Chondrocyte (in vitro differentiated cells): ENCODE measurements around the gene CYFIP1. TPM values are rescaled to one million over a fixed set of nuclear protein-coding genes. Genes with fewer than 3 reads are reported as not detected.

Source experiments
- DNase-seq: peaks from one replicate; pipeline ENCODE4 v3.0.0; 2021; ENCODE audit warnings: mixed read lengths, low spot score
- H3K27ac Mint-ChIP-seq: one replicate; pipeline ENCODE4 v1.8.0; 2021; ENCODE audit warnings: mild to moderate bottlenecking, moderate library complexity, mixed read lengths; ENCODE audit not compliant: unreplicated experiment
- H3K27me3 Mint-ChIP-seq: 2 replicates; pipeline ENCODE4 v1.8.0; 2021; ENCODE audit warnings: low read depth, mixed read lengths
- H3K36me3 Mint-ChIP-seq: 2 replicates; pipeline ENCODE4 v1.8.0; 2021; ENCODE audit warnings: low read depth, mixed read lengths
- H3K4me1 Mint-ChIP-seq: 2 replicates; pipeline ENCODE4 v1.8.0; 2021; ENCODE audit warnings: low read depth, mild to moderate bottlenecking, mixed read lengths
- H3K4me3 Mint-ChIP-seq: one replicate; pipeline ENCODE4 v1.8.0; 2021; ENCODE audit warnings: mild to moderate bottlenecking, moderate library complexity, mixed read lengths; ENCODE audit not compliant: unreplicated experiment
- H3K9me3 Mint-ChIP-seq: 2 replicates; pipeline ENCODE4 v1.8.0; 2021; ENCODE audit warnings: low read depth, mixed read lengths
- total RNA-seq: library from RNA; stranded (reverse); gene quantifications from 3 replicates; pipeline ENCODE4 v1.2.1, GENCODE V29; 2021
- TF ChIP-seq, protein P1 (sequence below): fragments of 200-600 bp; sonication (generic); IDR thresholded peaks from 2 replicates; pipeline ENCODE4 v1.5.0; 2021; ENCODE audit warnings: antibody characterized with exemption, mild to moderate bottlenecking, moderate library complexity

Gene CYFIP1
- total RNA-seq, 1 donor from 2014 or later = 98.5 TPM

DNA sequence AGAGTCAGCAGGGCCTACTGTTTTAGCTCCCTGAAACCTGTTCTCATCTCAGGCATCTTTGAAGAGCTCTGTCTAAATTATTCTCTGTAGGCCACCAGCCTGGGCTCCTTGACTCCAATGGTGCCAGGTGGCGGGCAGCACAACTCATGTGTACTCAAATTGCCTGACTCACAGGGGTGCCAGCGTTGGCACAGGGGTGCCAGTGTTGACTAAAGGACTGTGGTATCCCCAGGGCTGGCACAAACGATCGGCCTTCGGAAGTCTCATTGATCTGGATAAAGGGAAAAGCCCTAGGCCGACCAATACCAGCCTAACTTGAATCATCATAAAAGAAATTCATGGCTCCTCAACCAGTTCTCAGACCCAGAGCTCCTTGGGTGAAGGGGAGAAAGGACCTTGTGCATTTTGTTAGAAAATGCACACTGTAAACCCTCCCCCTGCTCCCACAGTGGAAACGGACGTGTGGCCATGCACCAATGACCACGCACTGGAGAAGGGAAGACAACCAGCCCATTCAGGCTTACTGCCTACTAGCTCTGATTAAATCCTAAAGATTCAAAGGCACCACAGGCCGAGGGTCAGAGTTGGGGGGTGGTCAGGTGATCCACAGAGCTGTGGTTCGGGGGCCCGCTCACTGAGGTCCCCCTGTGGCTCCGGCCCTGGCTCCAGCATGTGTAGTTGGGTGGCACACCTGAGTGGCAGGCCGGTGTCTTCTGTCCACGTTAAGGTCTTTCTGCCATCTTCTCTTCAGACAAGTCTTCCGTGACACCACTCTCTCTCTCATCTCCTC lies 72.8 kb downstream of the CYFIP1 start:
- TF ChIP-seq, protein P1, sequence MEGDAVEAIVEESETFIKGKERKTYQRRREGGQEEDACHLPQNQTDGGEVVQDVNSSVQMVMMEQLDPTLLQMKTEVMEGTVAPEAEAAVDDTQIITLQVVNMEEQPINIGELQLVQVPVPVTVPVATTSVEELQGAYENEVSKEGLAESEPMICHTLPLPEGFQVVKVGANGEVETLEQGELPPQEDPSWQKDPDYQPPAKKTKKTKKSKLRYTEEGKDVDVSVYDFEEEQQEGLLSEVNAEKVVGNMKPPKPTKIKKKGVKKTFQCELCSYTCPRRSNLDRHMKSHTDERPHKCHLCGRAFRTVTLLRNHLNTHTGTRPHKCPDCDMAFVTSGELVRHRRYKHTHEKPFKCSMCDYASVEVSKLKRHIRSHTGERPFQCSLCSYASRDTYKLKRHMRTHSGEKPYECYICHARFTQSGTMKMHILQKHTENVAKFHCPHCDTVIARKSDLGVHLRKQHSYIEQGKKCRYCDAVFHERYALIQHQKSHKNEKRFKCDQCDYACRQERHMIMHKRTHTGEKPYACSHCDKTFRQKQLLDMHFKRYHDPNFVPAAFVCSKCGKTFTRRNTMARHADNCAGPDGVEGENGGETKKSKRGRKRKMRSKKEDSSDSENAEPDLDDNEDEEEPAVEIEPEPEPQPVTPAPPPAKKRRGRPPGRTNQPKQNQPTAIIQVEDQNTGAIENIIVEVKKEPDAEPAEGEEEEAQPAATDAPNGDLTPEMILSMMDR = no peak
- no peak overlapping the region for H3K4me3 Mint-ChIP-seq
- H3K36me3 Mint-ChIP-seq = peaks cover 42% of the 10 kb centered on the region
- H3K27ac Mint-ChIP-seq = no peak overlapping the region
- H3K9me3 Mint-ChIP-seq = no peaks in the 10 kb centered on the region
- no peaks in the 10 kb centered on the region for H3K4me1 Mint-ChIP-seq
- peak; percentile 68 for DNase-seq
- H3K27me3 Mint-ChIP-seq = no peaks in the 10 kb centered on the region

DNA sequence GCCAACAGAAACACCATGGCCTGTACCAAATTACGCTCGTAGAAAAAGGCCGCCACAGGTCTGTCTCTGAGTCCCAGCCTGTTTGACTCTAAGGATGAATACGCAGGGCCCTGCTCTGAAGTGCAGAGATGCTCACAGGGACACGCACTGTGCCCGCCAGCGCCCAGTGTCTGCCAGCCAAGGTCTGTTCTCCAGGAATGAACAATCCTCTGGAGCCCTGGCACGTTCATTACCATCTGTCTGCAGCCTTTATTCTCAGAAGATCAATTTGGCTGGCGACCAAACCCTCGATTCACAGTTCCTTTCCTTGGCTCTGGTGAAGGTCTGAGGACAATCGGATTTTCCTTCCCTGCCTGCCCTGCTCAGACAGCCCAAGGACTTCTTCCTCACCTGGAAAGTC lies 75.4 kb downstream of the CYFIP1 start:
- Mint-ChIP-seq H3K36me3 (peaks cover 31% of the 10 kb centered on the region), H3K4me3 (no peak overlapping the region)
- peak; percentile 46 for DNase-seq

DNA sequence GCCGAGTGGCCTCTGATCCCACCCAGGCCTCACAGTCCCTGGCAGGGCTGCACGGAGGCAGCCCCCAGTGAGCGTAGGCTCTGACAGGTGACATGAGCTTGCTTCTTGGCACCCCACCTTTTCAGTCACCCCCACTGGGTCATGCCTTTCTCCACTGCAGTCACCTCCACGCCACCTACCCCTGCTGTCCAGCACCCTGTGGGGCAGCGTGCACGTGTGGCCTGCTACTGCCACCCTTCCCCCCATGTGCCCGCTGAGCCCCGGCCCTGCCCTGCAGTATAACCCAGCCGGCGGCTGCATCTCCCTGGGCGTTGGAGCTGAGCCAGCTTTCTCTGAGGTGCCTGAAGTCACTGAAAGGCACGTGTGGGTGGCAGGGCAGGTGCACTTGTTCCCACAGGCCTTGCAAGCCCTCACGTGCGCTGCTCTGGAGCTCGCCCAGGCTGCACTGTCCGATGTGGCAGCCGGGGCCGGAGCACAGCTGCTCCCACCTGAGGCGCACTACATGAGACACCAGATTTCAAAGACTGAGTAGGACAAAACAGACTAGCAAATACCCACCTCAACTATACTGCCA lies 76.1 kb downstream of the CYFIP1 start:
- no peaks in the 10 kb centered on the region for H3K9me3 Mint-ChIP-seq
- DNase-seq = peak; percentile 77
- TF ChIP-seq, protein P1 = no peak

More for the DNA sequence above, 75.4 kb downstream of the CYFIP1 start:
- no peaks in the 10 kb centered on the region for H3K4me1 Mint-ChIP-seq
- H3K27ac Mint-ChIP-seq = no peak overlapping the region
- TF ChIP-seq, protein P1 = no peak
- no peaks in the 10 kb centered on the region for H3K9me3 Mint-ChIP-seq
- no peaks in the 10 kb centered on the region for H3K27me3 Mint-ChIP-seq

DNA sequence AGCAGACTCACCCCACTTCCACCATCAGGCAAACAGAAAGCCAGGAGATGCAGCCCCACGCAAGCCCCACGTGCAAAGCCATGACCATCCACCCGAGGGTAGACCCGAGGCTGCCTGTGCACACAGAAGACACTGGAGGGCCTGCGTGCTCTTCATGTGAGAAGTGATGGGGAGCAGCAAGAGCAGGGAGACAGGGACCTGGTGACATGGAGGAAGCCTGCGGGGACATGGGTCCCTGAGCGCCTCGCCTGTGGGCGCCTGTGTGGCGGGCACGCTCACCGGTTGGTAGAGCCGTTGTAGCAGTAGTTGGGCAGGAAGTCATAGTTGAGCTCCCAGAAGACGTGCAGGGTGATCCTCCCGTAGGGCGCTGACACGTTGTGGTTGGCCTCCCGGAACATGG lies 76.7 kb downstream of the CYFIP1 start:
- Mint-ChIP-seq H3K9me3 (no peaks in the 10 kb centered on the region), H3K36me3 (peaks cover 25% of the 10 kb centered on the region), H3K4me3 (no peak overlapping the region), H3K27ac (no peak overlapping the region), H3K27me3 (no peaks in the 10 kb centered on the region), H3K4me1 (no peaks in the 10 kb centered on the region)
- peak; percentile 81 for DNase-seq
- TF ChIP-seq, protein P1 = no peak

More for the DNA sequence above, 76.1 kb downstream of the CYFIP1 start:
- Mint-ChIP-seq H3K27ac (no peak overlapping the region), H3K27me3 (no peaks in the 10 kb centered on the region), H3K4me1 (no peaks in the 10 kb centered on the region), H3K36me3 (peaks cover 30% of the 10 kb centered on the region), H3K4me3 (no peak overlapping the region)

DNA sequence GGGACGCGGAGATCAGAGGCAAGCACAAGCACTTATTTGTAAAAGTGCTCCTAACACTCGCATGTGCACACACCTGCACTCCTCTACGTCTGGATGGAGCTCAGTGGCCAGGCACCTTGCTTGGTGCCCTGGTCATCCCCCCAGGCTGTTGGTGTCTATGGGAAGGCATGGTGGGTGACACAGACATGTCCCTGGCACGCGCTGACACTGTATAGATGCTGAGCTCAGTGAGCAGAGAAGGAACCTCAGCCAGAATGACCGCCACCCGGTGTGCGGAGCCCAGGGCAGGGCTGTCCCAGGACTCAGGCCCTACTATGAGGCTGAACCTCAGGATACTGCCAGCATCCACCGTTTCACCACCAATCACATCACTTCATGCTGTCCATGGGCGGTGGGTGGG lies 77.2 kb downstream of the CYFIP1 start:
- TF ChIP-seq, protein P1 = no peak
- Mint-ChIP-seq H3K27ac (peak overlapping the region; percentile 73), H3K4me1 (no peaks in the 10 kb centered on the region), H3K4me3 (no peak overlapping the region), H3K36me3 (peaks cover 22% of the 10 kb centered on the region), H3K9me3 (no peaks in the 10 kb centered on the region), H3K27me3 (no peaks in the 10 kb centered on the region)
- peak; percentile 56 for DNase-seq
